Central memory CD8-positive, alpha-beta T cell (primary cell): ENCODE measurements around the gene C1orf116.

Experiments
- ATAC-seq: fragments of 150-1000 bp; cut with Tn5 transposase; replicated peaks from 2 replicates; pipeline ENCODE4 v1.10.0; 2022; ENCODE audit warnings: mild to moderate bottlenecking, moderate FRiP score, moderate number of reproducible peaks; ENCODE audit not compliant: poor library complexity, severe bottlenecking; ENCODE audit errors: extremely low read depth
- DNase-seq, 2 donors: peaks; one replicate each; pipeline ENCODE4 v3.0.0; 2021; ENCODE audit warnings: low spot score in 2 of 2
- H3K27ac Mint-ChIP-seq: one replicate; pipeline ENCODE4 v1.8.0; 2022; ENCODE audit warnings: low read depth, mild to moderate bottlenecking, moderate library complexity, mixed read lengths
- H3K27me3 Mint-ChIP-seq: one replicate; pipeline ENCODE4 v1.8.0; 2022; ENCODE audit warnings: mixed read lengths
- H3K36me3 Mint-ChIP-seq: one replicate; pipeline ENCODE4 v1.8.0; 2022; ENCODE audit warnings: mild to moderate bottlenecking, moderate library complexity, mixed read lengths; ENCODE audit not compliant: insufficient read depth
- H3K4me1 Mint-ChIP-seq: one replicate; pipeline ENCODE4 v1.8.0; 2022; ENCODE audit warnings: mixed read lengths
- H3K4me3 Mint-ChIP-seq: one replicate; pipeline ENCODE4 v1.8.0; 2022; ENCODE audit warnings: mild to moderate bottlenecking, moderate library complexity, mixed read lengths
- H3K9me3 Mint-ChIP-seq: one replicate; pipeline ENCODE4 v1.8.0; 2022; ENCODE audit warnings: mixed read lengths

C1orf116 gene

GRCh38 chr1:207027921-207028320 lies 4.6 kb downstream of the C1orf116 start:
- Mint-ChIP-seq H3K27ac (no peak overlapping the region), H3K36me3 (peaks cover 1% of the 10 kb centered on the region), H3K9me3 (no peaks in the 10 kb centered on the region), H3K4me1 (no peaks in the 10 kb centered on the region), H3K4me3 (no peak overlapping the region), H3K27me3 (peaks cover 90% of the 10 kb centered on the region)
- no peak for DNase-seq
- no peak for ATAC-seq

- ATAC-seq = no peak
- Mint-ChIP-seq H3K27ac (no peak overlapping the region), H3K27me3 (peaks cover 84% of the 10 kb centered on the region)
These were observed 5.3 kb downstream of the C1orf116 start for GRCh38 chr1:207027206-207027777.

DNA sequence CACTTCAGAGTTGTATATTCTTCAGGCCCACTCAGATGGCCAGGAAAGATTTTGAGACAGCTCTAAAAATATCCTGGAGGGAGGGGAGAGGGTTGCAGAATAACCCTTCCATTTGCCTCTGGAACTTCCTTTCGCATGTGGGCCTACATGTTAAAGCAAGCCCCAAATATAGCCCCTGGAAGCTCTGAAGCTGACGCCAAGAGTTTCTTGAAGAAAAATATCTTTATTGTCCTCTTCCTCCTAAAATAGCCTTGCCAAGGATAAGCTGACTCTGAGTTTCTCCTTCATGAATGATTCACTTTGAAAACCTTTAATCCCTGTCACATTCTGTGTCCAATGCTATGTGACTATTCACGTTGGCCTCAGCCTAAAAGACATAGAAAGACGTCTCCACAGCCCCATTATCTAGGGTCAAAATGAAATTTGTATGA lies 6.4 kb downstream of the C1orf116 start:
- Mint-ChIP-seq H3K36me3 (peaks cover 1% of the 10 kb centered on the region), H3K9me3 (no peaks in the 10 kb centered on the region), H3K4me3 (no peak overlapping the region), H3K27ac (no peak overlapping the region), H3K4me1 (no peaks in the 10 kb centered on the region), H3K27me3 (peaks cover 75% of the 10 kb centered on the region)
- ATAC-seq (no peak), DNase-seq (no peak)

More at GRCh38 chr1:207027206-207027777, 5.3 kb downstream of the C1orf116 start:
- H3K36me3 Mint-ChIP-seq = peaks cover 1% of the 10 kb centered on the region
- no peaks in the 10 kb centered on the region for H3K9me3 Mint-ChIP-seq
- H3K4me3 Mint-ChIP-seq = no peak overlapping the region
- no peak for DNase-seq
- no peaks in the 10 kb centered on the region for H3K4me1 Mint-ChIP-seq

GRCh38 chr1:207025146-207025880 lies 7.2 kb downstream of the C1orf116 start:
- no peak overlapping the region for H3K4me3 Mint-ChIP-seq
- DNase-seq = no peak
- ATAC-seq = no peak
- H3K27ac Mint-ChIP-seq = no peak overlapping the region
- no peaks in the 10 kb centered on the region for H3K9me3 Mint-ChIP-seq
- no peaks in the 10 kb centered on the region for H3K4me1 Mint-ChIP-seq
- H3K27me3 Mint-ChIP-seq = peaks cover 74% of the 10 kb centered on the region
- H3K36me3 Mint-ChIP-seq = peaks cover 1% of the 10 kb centered on the region

GRCh38 chr1:207024202-207025145 lies 8.1 kb downstream of the C1orf116 start:
- no peaks in the 10 kb centered on the region for H3K9me3 Mint-ChIP-seq
- H3K36me3 Mint-ChIP-seq = peaks cover 1% of the 10 kb centered on the region
- no peaks in the 10 kb centered on the region for H3K4me1 Mint-ChIP-seq
- no peak overlapping the region for H3K4me3 Mint-ChIP-seq
- DNase-seq (no peak), ATAC-seq (no peak)
- H3K27me3 Mint-ChIP-seq = peaks cover 66% of the 10 kb centered on the region
- H3K27ac Mint-ChIP-seq = no peak overlapping the region

- Mint-ChIP-seq H3K27me3 (peaks cover 53% of the 10 kb centered on the region), H3K36me3 (peaks cover 1% of the 10 kb centered on the region), H3K4me3 (no peak overlapping the region), H3K9me3 (no peaks in the 10 kb centered on the region), H3K27ac (no peak overlapping the region), H3K4me1 (no peaks in the 10 kb centered on the region)
- ATAC-seq (no peak), DNase-seq (no peak)
These were observed 9.4 kb downstream of the C1orf116 start for GRCh38 chr1:207022996-207023679.

GRCh38 chr1:207021876-207022596 lies 10.5 kb downstream of the C1orf116 start:
- DNase-seq (no peak), ATAC-seq (no peak)
- Mint-ChIP-seq H3K27me3 (peaks cover 42% of the 10 kb centered on the region), H3K36me3 (peaks cover 1% of the 10 kb centered on the region), H3K4me1 (no peaks in the 10 kb centered on the region), H3K9me3 (no peaks in the 10 kb centered on the region), H3K4me3 (no peak overlapping the region), H3K27ac (no peak overlapping the region)

DNA sequence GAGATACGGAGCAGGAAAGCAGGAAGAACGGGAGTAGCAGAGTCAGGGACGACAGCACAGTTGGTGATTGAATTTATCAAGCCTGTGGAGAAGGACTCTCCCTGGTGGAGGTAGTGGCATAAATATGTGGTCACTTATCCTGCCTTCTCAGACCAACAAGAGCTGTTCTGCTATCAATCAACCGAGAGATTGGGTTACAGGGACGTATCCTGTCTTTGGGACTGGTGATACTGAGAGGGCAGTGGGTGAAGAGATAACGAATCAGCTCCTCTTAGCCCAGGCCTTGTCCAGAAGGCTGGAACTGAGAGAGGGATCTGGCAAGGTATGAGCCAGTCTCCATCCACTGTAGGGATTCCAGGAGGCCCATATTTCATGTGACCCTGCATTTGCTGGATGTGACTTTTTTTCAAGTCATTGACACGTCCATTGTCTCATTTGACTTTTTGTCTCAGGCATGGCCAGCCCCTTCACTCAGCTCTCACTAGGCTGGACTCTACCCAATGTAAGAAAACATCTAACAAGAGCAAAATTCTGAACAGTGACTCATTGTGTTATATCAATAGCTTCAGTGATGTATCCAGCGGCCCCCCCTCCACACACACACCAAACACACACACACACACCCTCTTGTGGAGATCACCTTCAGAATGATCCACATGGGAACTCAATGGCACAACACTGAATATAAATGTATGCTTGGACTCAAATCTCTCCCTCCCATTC lies 11.3 kb downstream of the C1orf116 start:
- no peak for DNase-seq
- Mint-ChIP-seq H3K4me3 (no peak overlapping the region), H3K9me3 (no peaks in the 10 kb centered on the region), H3K36me3 (peaks cover 1% of the 10 kb centered on the region), H3K27ac (no peak overlapping the region), H3K27me3 (peaks cover 36% of the 10 kb centered on the region), H3K4me1 (no peaks in the 10 kb centered on the region)
- ATAC-seq = no peak

DNA sequence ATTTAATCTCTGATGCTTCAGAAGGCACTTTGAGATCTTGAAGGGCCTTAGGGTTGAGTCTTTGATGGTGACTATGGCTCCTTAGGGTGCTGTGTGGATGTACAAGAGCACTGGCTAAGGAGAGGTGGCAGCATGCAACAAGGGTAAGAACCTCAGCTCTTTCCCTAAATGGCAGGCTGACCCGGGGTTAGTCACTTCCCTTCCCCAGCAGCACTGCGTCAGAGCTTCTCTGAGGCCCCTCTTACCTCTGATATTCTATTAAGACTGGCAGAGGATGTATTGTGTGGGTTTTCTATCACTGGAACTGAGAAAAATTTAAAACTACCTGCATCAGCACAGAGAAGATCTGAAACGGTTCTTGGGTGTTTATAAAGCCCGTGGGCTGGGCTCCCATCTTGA lies 11.8 kb downstream of the C1orf116 start:
- Mint-ChIP-seq H3K4me3 (no peak overlapping the region), H3K36me3 (peaks cover 3% of the 10 kb centered on the region), H3K27ac (no peak overlapping the region), H3K4me1 (no peaks in the 10 kb centered on the region), H3K9me3 (no peaks in the 10 kb centered on the region), H3K27me3 (peaks cover 36% of the 10 kb centered on the region)
- DNase-seq (no peak), ATAC-seq (no peak)

DNA sequence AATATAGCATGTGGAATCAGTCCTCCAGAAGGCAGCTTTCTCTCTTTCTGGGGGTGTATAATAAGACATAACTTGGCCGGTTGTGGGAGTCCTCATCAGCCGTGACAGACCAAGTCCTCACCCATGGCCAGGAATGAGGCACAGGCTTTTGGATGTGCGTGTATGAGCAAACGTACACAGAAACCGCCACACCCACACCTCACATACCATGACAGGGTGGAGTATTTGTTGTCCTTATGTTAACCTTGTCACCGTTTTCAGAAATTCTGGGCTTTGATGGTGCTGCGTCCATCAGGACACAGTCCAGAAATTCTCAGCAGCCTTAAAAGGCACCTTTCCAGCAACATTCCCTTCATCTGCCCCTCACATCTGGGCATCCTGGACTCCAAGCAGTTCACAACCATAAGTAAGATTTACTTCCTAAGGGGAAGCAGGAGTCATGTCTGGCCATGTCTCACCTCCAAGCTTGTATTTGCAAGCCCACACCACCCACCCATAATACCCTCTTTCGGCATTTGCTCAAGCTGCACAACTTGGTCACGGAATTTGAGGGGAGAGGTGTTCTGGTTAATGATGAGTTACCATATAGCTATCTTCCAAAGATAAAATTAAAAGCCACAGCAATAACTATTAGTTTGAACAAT lies 12.4 kb downstream of the C1orf116 start:
- ATAC-seq (no peak), DNase-seq (no peak)
- Mint-ChIP-seq H3K4me1 (no peaks in the 10 kb centered on the region), H3K4me3 (no peak overlapping the region), H3K27ac (no peak overlapping the region), H3K36me3 (peaks cover 3% of the 10 kb centered on the region), H3K9me3 (no peaks in the 10 kb centered on the region), H3K27me3 (peaks cover 36% of the 10 kb centered on the region)

- Mint-ChIP-seq H3K36me3 (peaks cover 2% of the 10 kb centered on the region), H3K4me1 (no peaks in the 10 kb centered on the region), H3K9me3 (no peaks in the 10 kb centered on the region), H3K27ac (no peak overlapping the region), H3K27me3 (peaks cover 37% of the 10 kb centered on the region), H3K4me3 (no peak overlapping the region)
- DNase-seq = no peak
- no peak for ATAC-seq
These were observed 12.9 kb downstream of the C1orf116 start for GRCh38 chr1:207019661-207020060.
